Parathyroid adenoma (tissue), 2 donors: ENCODE results near the gene ARFRP1.

Experiments
- H2AFZ ChIP-seq: fragments of 300-600 bp; sonication (generic); one replicate; pipeline ENCODE4 v1.7.0; 2017; ENCODE audit warnings: antibody characterized with exemption, mild to moderate bottlenecking
- H3K27ac ChIP-seq: fragments of 300-600 bp; sonication (generic); one replicate; pipeline ENCODE4 v1.7.0; 2017
- H3K27me3 ChIP-seq: fragments of 300-600 bp; sonication (generic); one replicate; pipeline ENCODE4 v1.7.0; 2017; ENCODE audit warnings: low read length; ENCODE audit not compliant: control insufficient read depth, insufficient read depth
- H3K36me3 ChIP-seq: fragments of 300-600 bp; sonication (generic); one replicate; pipeline ENCODE4 v1.7.0; 2017; ENCODE audit warnings: low read length; ENCODE audit not compliant: control insufficient read depth, insufficient read depth
- H3K4me1 ChIP-seq: fragments of 300-600 bp; sonication (generic); one replicate; pipeline ENCODE4 v1.7.0; 2017; ENCODE audit warnings: control low read depth
- H3K4me2 ChIP-seq: fragments of 300-600 bp; sonication (generic); one replicate; pipeline ENCODE4 v1.7.0; 2017; ENCODE audit warnings: low read length
- H3K4me3 ChIP-seq: fragments of 300-600 bp; sonication (generic); one replicate; pipeline ENCODE4 v1.7.0; 2017; ENCODE audit warnings: low read depth, low read length
- H3K79me2 ChIP-seq: fragments of 300-600 bp; sonication (generic); one replicate; pipeline ENCODE4 v1.7.0; 2017; ENCODE audit warnings: control low read depth
- H3K9ac ChIP-seq: fragments of 300-600 bp; sonication (generic); one replicate; pipeline ENCODE4 v1.7.0; 2017; ENCODE audit warnings: mild to moderate bottlenecking
- H3K9me3 ChIP-seq: fragments of 300-600 bp; sonication (generic); one replicate; pipeline ENCODE4 v1.7.0; 2017; ENCODE audit warnings: low read length; ENCODE audit not compliant: control insufficient read depth
- CTCF ChIP-seq: fragments of 300-600 bp; sonication (generic); IDR thresholded peaks from one replicate; pipeline ENCODE4 v1.7.0; 2017; ENCODE audit warnings: antibody characterized with exemption, mild to moderate bottlenecking
- donor health status: primary hyperparathyroidism.

The ARFRP1 gene

GRCh38 chr20:63707558-63708300 is at the start of gene ARFRP1, which contains the start of gene ZGPAT:
Gene ARFRP1, minus strand, starts transcription at chr20:63707976. Its CDS starts 885 bp downstream, at chr20:63707091.
Gene ZGPAT, plus strand, starts transcription at chr20:63708039. Its CDS starts 542 bp downstream, at chr20:63708581.
- Histone ChIP-seq H3K4me3 (peak within 1 kb of the TSS; percentile 84), H3K9ac (peak within 1 kb of the TSS; percentile 83), H3K4me2 (peak within 1 kb of the TSS; percentile 96), H3K79me2 (peaks cover 38% of the 10 kb centered on the region), H3K36me3 (no peaks in the 10 kb centered on the region), H2AFZ (peak within 1 kb of the TSS; percentile 92), H3K9me3 (no peaks in the 10 kb centered on the region), H3K4me1 (peaks cover 9% of the 10 kb centered on the region), H3K27me3 (no peaks in the 10 kb centered on the region), H3K27ac (peak within 1 kb of the TSS; percentile 83)
- no peak for TF ChIP-seq CTCF

- Histone ChIP-seq H3K4me2 (no peak overlapping the region), H3K4me3 (no peak overlapping the region), H3K9ac (no peak overlapping the region), H2AFZ (no peak overlapping the region), H3K4me1 (no peaks in the 10 kb centered on the region), H3K27ac (no peak overlapping the region), H3K79me2 (peaks cover 3% of the 10 kb centered on the region), H3K27me3 (no peaks in the 10 kb centered on the region), H3K9me3 (no peaks in the 10 kb centered on the region), H3K36me3 (no peaks in the 10 kb centered on the region)
- no peak for TF ChIP-seq CTCF
These were observed 48.8 kb upstream of the ARFRP1 start for GRCh38 chr20:63756648-63756991.

- Histone ChIP-seq H3K9me3 (no peaks in the 10 kb centered on the region), H3K9ac (no peak overlapping the region), H3K27me3 (no peaks in the 10 kb centered on the region), H3K4me2 (no peak overlapping the region), H3K4me3 (no peak overlapping the region), H3K27ac (no peak overlapping the region), H3K79me2 (peaks cover 3% of the 10 kb centered on the region), H3K36me3 (no peaks in the 10 kb centered on the region), H3K4me1 (no peaks in the 10 kb centered on the region), H2AFZ (no peak overlapping the region)
- TF ChIP-seq CTCF: no peak
These were observed 48.3 kb upstream of the ARFRP1 start for GRCh38 chr20:63755933-63756647.

GRCh38 chr20:63754008-63754407 is 46.2 kb upstream of the ARFRP1 start:
- no peaks in the 10 kb centered on the region for H3K36me3 ChIP-seq
- no peaks in the 10 kb centered on the region for H3K4me1 ChIP-seq
- H3K9ac ChIP-seq: no peak overlapping the region
- no peaks in the 10 kb centered on the region for H3K9me3 ChIP-seq
- H3K27me3 ChIP-seq: no peaks in the 10 kb centered on the region
- TF ChIP-seq CTCF: no peak
- H3K79me2 ChIP-seq: peaks cover 3% of the 10 kb centered on the region
- no peak overlapping the region for H3K4me2 ChIP-seq
- H3K4me3 ChIP-seq: no peak overlapping the region
- H3K27ac ChIP-seq: no peak overlapping the region
- H2AFZ ChIP-seq: no peak overlapping the region
